ENCODE data around the gene RALGAPA1.

GRCh38 chr14:35696119-35696518 lies 113.0 kb downstream of the RALGAPA1 start:
- TF ChIP-seq CTCF (IDR thresholded peaks at IDR 0.05; ENCODE audit: poor library complexity, severe bottlenecking) (no peak), POLR2AphosphoS5 (IDR thresholded peaks at IDR 0.05) (no peak), EP300 (conservative IDR thresholded peaks at IDR 0.05; ENCODE audit: poor library complexity, severe bottlenecking) (no peak), EZH2 (IDR thresholded peaks at IDR 0.05; ENCODE audit: borderline replicate concordance, insufficient read depth, low read length, poor library complexity, severe bottlenecking) (no peak), SMC3 (conservative IDR thresholded peaks at IDR 0.05; ENCODE audit: poor library complexity) (no peak)

Measured in neural cell (in vitro differentiated cells).